BJ (cell line): ENCODE data around the gene DCBLD1. TPM values are rescaled to one million over a fixed set of nuclear protein-coding genes. Genes with fewer than 3 reads are reported as not detected.
"Not testable (repeated sequence)": the region's sequence is repeated elsewhere in the genome, so short reads cannot be mapped to it uniquely, and the experiment has no call there.

Experiments used
- CTCF ChIA-PET: fragments of 350-600 bp; formaldehyde crosslinking; extraction: SDS; loops from one replicate; lab custom pipeline; 2021; ENCODE audit warnings: antibody characterized with exemption, inconsistent platforms; lab: Yijun Ruan, JAX
- POLR2A ChIA-PET: fragments of 300-600 bp; sonication (Branson Sonifier 250); formaldehyde crosslinking; extraction: SDS; loops from one replicate; lab custom pipeline; 2021; ENCODE audit warnings: antibody characterized with exemption; lab: Charles Lee
- DNase-seq: peaks from one replicate; pipeline ENCODE4 v3.0.0-alpha.2; 2011; ENCODE audit warnings: low read depth
- H3K27me3 ChIP-seq: 2 replicates; pipeline ENCODE4 v1.6.0; 2011; ENCODE audit warnings: low read length; ENCODE audit not compliant: control insufficient read depth, insufficient read depth
- H3K36me3 ChIP-seq: 2 replicates; pipeline ENCODE4 v1.5.1; 2011; ENCODE audit warnings: low read length; ENCODE audit not compliant: control insufficient read depth, insufficient read depth
- H3K4me3 ChIP-seq: 2 replicates; pipeline ENCODE4 v1.5.1; 2011; ENCODE audit warnings: low read depth, mild to moderate bottlenecking, control low read depth, low read length
- CTCF ChIP-seq: IDR thresholded peaks from 2 replicates; pipeline ENCODE4 v1.5.1; 2011; ENCODE audit warnings: low read depth, mild to moderate bottlenecking, control low read depth, inconsistent platforms, low read length, moderate library complexity; ENCODE audit not compliant: insufficient read depth
- polyA plus RNA-seq: library from polyadenylated mRNA; depleted of rRNA; stranded (reverse); fragments of >200 nt; gene quantifications from 2 replicates; pipeline ENCODE4 v1.2.3, GENCODE V29; 2011

Gene DCBLD1
- polyA plus RNA-seq, 1 experiment: 30.1 TPM

GRCh38 chr6:117514655-117515054 is 32.2 kb downstream of the DCBLD1 start:
- ChIA-PET CTCF (no interaction called here), POLR2A (no interaction called here)
- no peak for TF ChIP-seq CTCF
- Histone ChIP-seq H3K4me3 (no peak overlapping the region), H3K27me3 (no peaks in the 10 kb centered on the region), H3K36me3 (peaks cover 1% of the 10 kb centered on the region)
- DNase-seq: no peak

- no peak for TF ChIP-seq CTCF
- Histone ChIP-seq H3K4me3 (no peak overlapping the region), H3K36me3 (no peaks in the 10 kb centered on the region; the same call in 1 of the 2 replicates), H3K27me3 (no peaks in the 10 kb centered on the region)
- CTCF ChIA-PET: no interaction called here
- no peak for DNase-seq
- POLR2A ChIA-PET: no interaction called here
Observed at GRCh38 chr6:117515326-117515725, 32.9 kb downstream of the DCBLD1 start.

- DNase-seq, H3K27me3 ChIP-seq, H3K36me3 ChIP-seq, CTCF ChIA-PET, H3K4me3 ChIP-seq, POLR2A ChIA-PET: not testable (repeated sequence)
Observed at GRCh38 chr6:117517995-117518394, 35.5 kb downstream of the DCBLD1 start.

- DNase-seq: no peak
- Histone ChIP-seq H3K4me3 (no peak overlapping the region), H3K27me3 (no peaks in the 10 kb centered on the region), H3K36me3 (peaks cover 1% of the 10 kb centered on the region; the same call in 1 of the 2 replicates)
- ChIA-PET CTCF (no interaction called here), POLR2A (interaction anchor here (0.6 kb wide), 1 partner anchor 1311 kb away, joined by 3 read pairs; no protein-coding TSS in a partner anchor)
- TF ChIP-seq CTCF: no peak
Observed at GRCh38 chr6:117518870-117519269, 36.4 kb downstream of the DCBLD1 start.

GRCh38 chr6:117520603-117521395 is 38.3 kb downstream of the DCBLD1 start:
- Histone ChIP-seq H3K27me3 (no peaks in the 10 kb centered on the region), H3K4me3 (no peak overlapping the region), H3K36me3 (peaks cover 1% of the 10 kb centered on the region; the same call in 1 of the 2 replicates)
- TF ChIP-seq CTCF: no peak
- no peak for DNase-seq
- ChIA-PET CTCF (interaction anchor here (0.6 to 1.1 kb wide), 2 partner anchors 15 to 71 kb away, joined by 3 read pairs; no protein-coding TSS in a partner anchor), POLR2A (interaction anchor here (0.6 kb wide), 1 partner anchor 18 kb away, joined by 3 read pairs; no protein-coding TSS in a partner anchor)
